Stimulated activated CD4-positive, alpha-beta T cell treated with anti-CD3 and anti-CD28 coated beads, Interleukin-1b, Interleukin-23, amount 100 ng/mL, for 1 hour (primary cell): ENCODE measurements around the gene NCBP2L.
A peak's percentile ranks its signal among the peaks of the same experiment; 100 is the strongest.

Experiments
- DNase-seq, 2 donors: peaks; one replicate each; pipeline ENCODE4 v3.0.0-alpha.2; 2020; ENCODE audit warnings: low read depth in 2 of 2

The NCBP2L gene

DNA sequence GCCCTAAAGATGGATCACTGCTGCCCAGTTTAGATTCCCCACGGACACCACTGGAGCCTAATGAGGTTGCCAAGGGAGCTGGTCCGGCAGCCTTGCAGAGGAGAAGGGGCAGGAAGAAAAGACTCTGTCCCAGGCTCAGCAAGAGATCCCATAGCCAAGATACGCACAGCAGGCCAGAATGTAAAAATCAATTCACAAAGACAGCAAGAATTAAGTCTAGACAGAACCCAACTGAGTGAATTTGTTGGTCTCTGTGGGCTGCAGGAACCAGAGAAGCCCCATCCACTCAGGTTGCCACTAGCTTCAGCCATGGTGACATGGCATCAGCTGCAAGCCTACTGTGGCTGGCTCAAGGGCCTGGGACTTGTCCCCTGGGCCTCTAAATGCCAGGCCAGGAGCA is 24.8 kb upstream of the NCBP2L start:
- DNase-seq: no peak

DNA sequence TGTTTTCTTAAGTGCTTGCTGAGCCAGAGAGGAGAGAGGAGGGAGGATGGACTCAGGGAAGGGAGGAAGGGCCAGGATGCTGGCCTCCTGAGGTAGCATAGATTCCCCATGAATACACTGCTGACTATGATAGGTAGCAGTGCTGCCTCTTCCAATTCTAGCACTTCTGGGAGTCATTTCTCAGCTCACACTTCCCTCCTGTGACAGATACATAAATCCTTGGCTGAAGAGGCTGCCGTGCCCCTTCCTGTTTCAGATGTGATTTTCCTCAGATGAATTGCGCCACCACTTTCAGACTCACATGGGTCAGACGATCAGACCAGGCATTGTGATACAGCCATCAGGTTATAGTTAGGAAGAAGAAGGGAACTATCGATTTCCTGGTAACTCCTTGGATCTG is 24.3 kb upstream of the NCBP2L start:
- no peak for DNase-seq

DNA sequence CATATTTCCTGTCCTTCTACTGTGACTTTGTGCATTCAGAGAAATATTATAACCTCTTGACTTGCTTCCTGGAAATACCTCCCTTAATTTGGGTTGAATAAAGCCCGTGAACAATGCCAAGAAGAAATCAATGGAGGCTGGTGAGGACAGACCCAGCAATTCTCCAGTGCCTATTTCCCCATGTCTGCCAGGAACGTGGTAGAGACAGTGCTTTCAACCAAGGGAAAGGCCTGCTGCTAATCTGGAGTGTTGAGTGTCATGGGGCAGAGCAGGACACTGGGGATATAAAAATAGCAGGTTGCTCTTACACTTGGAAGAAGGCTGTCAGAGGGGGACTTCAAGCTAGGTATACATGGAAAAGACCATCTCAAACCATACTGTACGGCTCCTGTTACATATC is 21.8 kb upstream of the NCBP2L start:
- no peak for DNase-seq

DNA sequence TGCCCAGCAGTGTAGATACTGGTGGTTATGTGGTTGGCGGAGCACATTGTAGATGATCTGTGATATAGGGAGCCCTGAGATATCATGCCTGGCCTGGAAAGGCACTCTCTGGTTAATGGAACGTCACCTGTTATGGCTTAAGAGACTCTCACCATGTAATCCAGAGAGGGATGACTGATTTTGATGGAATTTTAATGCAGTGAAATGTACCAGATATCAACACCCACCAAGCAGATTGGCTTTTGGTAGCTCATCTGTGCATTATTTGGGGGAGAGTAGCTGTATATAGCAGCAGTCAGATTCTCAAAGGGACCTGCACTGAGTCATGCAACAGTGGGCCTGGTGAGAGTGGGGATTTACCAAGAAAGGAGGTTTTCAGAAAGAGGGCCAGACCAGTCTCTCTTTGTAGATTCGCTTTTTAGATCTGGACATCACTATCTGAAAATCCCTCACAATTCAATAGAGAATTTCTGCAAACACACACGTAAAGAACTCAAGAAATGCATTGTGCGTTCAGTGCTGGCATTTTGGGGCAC is 19.2 kb upstream of the NCBP2L start:
- DNase-seq: no peak

DNA sequence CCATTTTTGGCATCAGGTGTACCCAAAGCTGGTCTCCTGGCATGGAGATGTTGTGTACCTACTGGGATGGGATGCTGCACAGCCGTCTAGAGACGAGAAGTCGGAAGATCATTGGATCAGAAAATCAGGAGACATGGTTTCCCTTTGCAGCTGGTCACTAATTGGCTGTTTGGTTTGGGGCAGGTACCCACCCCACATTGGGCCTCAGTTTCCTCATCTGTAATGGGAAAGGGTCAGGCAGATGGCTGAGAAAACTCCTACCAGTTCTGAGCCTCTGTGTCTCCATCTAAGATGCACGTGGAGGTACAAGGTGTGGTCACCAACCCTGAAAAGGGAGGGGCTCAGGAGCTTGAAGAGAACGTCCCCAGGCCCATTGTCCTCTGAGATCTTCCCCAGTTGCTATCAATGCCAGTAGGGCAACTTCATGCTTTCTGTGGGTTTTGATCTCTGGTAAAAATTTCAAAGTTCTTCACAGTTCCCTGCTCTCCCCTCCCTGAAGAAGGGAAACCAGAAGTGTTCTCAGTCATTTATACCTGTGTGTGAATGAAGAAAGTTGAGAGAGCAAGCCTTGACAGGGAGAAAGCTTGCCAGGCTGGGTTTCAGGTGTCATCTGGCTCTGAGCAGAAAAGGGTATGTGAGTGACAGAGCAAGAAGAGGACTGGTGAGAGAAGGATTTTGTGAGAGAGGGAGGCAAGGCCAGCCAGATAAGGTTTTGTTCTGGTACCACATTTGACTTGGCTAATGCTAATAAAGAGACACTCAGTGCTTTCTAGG is 17.0 kb upstream of the NCBP2L start:
- DNase-seq: no peak

DNA sequence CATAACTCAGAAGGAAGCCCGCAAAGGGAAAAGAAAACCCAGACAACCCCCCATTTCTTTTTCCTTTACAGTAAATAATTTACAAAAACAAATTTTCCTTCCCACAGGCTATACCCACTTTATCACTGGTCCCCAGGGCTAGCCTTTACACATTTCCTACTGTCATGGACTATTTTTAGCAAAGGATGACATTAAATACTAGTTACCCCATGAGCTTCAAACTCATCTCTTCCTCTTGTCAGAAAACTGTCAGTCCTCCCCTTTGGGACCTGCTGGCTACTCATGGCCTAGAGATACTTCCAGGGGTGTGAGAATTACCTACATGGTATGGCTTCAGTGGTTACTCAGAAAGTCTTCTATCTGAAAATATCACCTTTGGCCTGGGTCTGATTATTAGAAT is 13.9 kb upstream of the NCBP2L start:
- no peak for DNase-seq

DNA sequence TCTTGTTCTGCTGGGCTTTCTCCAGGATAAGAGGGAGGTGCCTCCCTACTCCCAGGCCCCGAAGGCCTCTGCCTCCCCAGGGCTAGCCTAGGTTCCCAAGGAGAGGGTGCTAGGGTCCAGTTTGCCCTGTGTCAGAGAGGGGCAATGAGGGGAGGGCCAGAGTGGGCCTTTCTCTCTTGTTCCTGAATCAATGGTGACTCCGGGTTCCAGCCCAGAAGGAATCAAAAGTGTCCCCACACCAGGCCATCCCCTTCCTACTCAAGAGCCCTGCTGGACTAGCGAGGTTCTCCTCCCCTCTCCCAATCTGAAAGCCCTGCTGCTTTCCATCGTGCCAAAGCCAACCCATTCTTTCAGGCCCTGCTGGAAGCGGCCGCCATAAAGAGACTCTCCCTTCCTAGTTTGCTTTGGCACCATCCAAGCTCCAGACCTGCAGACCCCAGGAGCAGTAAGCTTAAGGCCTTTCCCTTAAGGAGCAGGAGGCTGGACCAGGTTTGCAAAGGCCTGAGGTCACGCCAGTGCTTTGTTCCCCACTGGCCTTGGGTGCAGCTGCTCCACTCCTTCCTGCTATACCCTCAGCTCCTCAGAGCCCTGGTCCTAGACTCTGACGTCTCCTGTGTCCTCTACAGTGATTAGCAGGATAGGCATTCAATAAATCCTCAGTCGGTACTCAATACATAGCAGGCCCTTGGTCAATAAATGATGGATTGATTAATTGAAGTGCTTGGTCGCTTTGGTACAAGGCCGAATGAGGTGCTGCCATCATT is 12.5 kb upstream of the NCBP2L start:
- DNase-seq: no peak

DNA sequence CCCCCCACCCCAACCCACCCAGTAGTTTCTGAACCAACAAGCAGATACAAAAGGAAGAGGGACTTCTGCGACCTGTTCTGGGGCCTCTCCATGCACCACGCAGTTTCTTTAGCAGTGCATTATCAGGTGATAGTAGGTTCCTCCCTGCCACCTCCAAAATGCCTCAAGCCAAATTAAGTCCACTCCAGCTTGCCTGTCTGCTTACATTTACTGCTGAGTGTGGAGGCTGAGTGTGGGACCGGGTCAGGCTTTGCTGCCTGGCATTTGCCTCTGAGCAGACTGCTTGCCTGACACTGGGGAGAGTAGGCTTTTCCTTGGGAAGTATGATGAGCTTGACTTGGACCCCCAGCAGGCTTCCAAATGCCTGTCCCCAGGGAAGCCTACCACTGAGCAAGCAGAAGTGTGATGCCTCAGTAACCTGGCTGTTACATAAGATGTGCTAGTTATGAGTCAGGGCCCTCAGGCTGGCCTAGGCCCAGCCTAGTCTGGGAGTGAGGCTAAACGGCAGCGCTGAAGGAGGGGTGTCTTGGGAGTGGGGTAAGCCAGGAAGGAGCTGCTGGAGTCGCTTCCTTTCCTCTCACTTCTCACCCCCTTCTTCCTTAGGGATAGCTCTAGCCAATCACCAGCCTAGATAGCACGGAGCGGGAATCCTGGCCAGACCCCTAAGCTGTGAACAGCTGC is 10.9 kb upstream of the NCBP2L start:
- DNase-seq: no peak

DNA sequence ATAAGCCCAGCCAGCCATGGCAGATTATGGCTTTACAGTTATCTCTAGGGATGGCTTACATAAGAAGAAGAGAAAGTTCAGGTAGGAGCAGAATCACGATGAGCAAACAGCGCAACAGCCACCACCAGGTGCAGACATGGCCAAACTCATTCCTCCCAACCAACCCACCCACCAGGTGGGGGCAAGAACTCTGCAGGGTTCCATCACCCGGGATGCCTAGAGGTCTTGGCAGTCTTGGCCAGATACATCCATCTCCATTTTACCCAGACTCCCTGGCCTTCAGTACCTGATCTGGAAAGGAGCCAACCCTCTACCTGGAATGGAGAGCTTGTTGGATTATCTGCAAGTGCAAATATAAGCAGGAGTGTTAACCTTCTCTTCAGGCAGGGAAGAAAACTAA is 9.5 kb upstream of the NCBP2L start:
- no peak for DNase-seq

DNA sequence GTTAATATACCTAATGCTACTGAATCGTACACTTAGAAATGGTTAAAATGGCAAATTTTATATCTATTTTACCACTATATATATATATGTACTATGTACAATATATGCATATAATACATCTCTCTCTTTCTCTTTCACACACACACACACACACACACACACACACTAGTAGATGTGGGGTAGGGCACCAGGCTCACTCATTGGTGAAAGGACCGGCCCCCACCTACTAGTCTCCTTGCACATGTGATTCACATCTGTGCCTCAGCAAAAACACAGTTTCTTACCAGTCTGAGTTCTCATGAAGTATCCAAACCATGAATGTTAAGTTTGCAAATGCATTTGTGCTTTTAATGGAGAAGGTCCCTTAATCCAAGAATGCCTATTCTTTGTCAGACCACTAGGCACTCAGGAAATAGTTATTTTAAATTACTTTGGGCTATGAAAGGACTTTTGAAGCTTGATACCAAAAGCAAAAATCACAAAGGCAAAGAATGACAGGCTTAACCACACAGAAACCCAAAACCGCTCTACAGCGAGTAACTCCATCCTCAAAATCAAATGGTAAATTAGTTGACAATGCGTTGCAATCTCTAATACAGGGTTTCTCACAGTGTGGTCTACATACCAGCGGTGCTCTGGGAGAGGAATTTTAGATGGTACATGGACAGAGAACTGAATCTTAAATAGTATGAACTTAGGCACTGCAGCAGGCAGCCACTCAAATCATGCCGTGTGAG is 7.8 kb upstream of the NCBP2L start:
- DNase-seq: no peak

DNA sequence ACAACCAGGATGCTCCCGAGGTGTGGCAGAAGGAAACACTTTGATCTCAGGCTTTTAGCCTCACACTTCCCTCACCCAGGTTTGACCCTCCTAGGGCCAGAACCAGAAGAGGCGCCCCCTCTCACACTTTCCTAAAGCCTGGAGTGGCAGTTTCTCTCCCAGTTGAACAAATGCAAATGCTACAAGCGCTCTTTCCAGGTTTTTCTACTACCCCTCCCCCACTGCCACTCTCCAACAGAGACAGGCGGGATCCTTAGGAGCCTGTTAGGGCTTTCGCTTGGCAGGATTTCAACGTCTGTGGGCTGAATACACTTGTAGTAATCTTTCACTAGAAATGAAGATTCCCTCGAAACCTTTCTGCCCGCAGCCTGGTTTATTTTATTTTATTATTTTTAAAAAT is 4.3 kb upstream of the NCBP2L start:
- no peak for DNase-seq

DNA sequence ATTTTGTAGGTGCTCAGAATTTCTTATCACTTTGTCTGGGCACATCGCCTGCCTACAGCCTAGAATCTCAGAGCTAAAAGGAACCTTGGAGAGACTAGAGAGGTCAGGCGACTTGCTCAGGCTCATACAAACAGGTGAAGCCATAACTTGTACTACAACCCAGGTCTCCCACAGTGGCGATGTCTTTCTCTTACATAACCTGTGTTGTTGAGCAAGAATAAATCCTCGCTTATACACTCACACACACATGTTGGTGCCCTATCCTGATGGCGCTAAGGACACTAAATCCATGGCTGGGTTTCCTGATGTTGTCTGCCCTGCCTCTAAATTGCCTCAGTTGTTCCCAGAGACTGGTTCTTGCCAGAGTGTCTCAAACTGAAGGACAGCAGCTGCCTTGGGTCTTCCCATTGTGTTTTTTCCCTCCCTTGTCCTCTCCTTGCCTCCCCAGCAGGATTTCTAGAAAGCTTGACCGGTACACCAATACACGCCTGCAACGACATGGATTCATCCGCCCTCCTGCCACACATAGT is 3.6 kb upstream of the NCBP2L start:
- DNase-seq: no peak

DNA sequence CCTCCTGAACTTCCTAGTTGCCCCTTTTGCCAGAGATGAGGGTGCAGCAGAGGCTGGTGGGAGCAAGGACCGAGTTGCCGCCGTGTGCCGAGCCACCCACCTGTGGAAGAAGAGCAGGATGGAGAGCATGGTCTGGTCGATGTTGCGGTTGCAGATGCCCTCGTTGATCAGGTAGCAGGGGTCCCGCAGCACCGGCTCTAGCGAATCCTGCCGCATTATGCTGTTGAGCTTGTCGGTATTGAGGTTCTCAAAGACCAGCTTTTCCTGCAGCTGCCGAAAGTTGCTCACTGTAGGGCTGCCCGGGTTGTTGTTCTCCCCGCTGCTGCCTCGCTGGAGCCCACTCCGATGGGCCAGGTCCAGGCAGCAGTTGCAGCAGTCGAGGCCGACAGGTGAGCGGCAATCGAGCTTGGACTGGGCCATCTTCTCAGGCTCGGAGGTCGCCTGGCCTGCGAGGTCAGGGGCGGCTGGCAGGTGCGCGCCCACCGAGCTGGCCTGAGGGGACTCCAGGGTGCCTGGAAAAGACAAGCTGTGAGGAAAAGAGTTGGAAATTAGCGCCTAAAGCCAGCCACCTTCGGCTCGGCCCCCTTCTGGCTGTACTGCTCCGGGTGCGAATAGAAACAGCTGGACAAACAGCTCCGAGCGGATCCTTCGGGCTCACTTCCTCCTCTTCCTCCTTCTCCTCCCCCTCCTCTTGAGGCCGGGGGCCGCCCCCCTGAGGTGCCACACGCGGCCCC is 2.4 kb upstream of the NCBP2L start:
- no peak for DNase-seq

DNA sequence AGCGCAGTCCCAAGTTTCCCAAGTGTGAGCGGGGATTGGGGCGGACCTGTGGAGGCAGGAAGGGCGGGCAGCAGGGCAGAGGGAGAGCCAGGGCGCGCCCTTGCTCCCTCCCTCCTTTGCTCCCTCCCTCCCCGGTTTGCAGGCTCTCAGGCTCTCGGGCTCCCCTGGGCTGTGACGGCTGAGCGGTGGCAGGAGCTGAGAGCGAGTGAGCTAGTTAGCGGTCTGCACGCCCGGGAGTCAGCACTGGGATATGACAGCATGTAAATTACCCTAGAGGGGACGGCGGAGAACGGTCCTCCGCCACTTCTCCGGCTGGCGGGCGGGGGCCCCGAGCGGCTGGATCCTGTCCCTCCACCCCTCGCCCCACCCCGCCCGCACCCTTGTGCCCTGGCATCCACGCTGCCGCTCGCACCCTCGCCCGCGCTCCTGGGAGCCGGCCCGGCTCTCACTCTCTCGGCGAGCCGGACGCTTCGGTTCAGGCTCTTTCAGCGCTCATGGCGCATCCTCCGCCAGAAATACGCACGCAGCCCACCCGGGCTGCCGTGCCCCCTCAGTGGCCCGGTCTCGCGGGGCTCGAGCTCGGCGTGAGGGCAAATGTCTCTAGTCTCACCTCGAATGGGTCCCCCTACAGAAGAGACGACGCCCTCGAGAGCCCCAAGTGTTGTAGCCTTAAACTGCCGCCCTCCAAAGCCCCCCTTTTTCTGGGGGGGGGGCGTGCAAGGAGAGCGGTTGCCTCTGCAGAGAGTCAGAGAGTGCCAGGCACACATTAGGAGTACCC is 1.6 kb upstream of the NCBP2L start, which contains the start of gene TSC22D3:
Gene TSC22D3, minus strand, starts transcription at position 54 of the 778 bp plus-strand sequence. CDS start 368 bp downstream, outside the sequence.
- peak in 1 of 2 donors; percentile 2 for DNase-seq

DNA sequence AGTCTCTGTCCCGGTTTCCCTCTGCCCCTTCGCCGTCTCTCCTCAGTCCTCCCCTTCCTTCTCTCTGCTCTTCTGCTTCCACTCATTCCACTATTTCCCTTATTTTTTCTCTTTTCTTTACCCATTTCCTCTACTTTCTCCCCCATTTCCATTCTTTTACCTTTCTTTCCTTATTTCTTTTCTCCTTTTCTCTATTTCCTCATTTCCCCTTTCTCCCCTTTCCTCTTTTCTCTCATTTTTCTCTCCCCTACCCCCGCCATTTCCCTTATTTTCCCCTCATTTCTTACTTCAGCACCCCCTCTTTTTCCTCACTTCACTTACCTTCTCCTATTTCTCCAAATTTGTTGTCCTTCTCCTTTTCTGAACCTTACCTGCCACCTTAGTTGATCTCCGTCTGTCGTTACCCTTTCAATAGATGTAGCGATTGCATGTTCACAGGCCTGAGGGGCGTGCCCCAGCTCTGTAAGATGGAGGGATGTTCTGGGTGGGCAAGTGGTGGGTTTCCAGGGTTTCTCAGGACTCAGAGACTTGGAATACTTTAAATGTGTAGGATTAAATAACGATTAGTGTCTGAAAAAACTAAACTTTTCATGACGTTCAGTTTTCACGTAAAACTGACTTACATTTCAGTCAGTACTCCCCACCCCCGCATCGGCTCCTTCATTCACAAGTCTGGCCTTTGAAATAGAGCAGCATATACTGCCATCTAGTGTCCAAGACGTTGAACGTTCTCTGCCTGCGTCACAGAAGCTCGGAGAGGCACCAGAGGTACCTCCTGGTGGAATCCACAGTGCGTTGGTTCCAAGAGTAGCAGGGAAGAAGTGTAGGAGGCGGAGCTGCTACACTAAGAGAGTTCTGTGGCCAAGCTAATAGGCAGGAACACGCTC is 641 bp upstream of the NCBP2L start:
- DNase-seq: peak; percentile 34 to 44

DNA sequence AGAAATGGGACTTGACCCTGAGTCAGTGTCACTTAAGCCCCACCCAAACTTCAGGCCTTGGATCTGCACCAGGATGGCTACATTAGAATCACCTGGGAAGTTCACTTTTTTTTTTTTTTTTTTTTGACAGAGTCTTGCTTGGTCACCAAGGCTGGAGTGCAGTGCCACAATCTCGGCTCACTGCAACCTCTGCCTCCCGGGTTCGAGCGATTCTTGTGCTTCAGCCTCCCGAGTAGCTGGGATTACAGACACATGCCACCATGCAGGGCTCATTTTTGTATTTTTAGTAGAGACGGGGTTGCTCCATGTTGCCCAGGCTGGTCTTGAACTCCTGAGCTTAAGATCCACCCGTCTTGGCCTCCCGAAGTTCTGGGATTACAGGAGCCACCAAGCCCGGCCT is 3.0 kb downstream of the NCBP2L start:
- DNase-seq: no peak

DNA sequence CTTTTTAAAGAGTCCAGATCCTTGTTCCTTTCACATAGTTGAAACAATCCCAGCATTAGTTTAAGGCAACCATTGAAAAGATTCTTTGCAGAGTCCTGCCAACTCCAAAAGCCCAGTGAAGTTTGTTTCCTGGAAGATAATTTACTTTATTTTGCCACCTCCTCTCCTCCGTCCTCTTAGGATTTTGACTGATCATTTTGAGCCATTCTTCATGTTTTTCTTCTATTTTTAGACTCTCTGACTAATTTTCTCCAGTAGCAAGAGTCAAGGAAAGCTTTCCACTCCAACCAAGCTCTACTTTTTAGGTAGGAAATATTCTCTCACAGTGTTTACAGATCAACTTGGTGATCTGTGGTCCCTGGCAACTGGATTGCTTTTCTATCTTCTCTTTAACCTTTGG is 10.3 kb downstream of the NCBP2L start:
- no peak for DNase-seq

DNA sequence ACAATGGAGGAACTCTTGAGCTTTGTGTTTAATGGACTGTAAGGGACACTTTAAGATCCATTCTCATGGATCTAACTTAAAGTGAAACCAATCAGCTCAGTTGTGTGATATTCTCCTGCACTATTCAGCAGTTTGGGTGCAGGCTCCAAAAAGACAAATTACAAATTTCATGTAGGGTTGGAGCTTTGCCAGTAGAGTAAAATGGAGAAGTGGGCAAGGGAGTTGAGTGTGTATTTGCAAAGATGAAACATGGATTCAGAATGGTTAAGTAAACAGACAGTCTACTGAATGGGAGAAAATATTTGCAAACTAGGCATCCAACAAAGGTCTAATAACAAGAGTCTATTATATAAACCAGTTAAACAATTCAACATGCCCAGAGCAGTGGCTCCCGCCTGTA is 26.9 kb downstream of the NCBP2L start:
- no peak for DNase-seq

DNA sequence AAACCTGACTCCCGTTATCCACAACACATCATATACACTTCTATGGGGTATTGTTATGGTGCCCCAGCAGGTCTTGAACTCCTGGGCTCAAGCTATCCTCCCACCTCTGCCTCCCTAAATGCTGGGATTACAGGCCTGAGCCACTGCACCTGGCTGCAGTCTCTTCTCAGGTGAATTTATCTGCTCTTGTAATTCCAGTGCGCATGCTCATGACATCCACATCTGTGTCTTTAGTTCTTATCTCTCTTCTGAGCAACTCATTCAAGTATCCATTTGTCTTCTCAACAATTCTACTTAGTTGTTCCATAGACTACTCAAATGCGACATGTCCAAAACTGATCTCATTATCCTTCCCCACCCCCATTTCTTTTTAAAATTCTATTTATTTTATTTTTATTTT is 27.6 kb downstream of the NCBP2L start:
- DNase-seq: no peak
